Ovary (tissue), 9 donors: ENCODE data around the gene LSM14A. TPM values are rescaled to one million over a fixed set of nuclear protein-coding genes. Genes with fewer than 3 reads are reported as not detected.
A peak's percentile ranks its signal among the peaks of the same experiment; 100 is the strongest.
"Not testable (repeated sequence)": the region's sequence is repeated elsewhere in the genome, so short reads cannot be mapped to it uniquely, and the experiment has no call there.

Source experiments
- DNase-seq, 5 donors: peaks; one replicate each; pipeline ENCODE4 v3.0.0-alpha.2; 2019 to 2020
- H3K27ac ChIP-seq, 2 donors: fragments of 200-600 bp; one replicate each; pipeline versions ENCODE4 v1.5.1 to v1.8.0; 2019 to 2022
- H3K27me3 ChIP-seq: fragments of 200-600 bp; one replicate; pipeline ENCODE4 v1.8.0; 2022
- H3K36me3 ChIP-seq: fragments of 200-600 bp; sonication (generic); one replicate; pipeline ENCODE4 v1.5.1; 2019
- H3K4me1 ChIP-seq: one replicate; pipeline ENCODE4 v1.8.1; 2013; ENCODE audit warnings: mild to moderate bottlenecking, moderate library complexity; ENCODE audit not compliant: insufficient read depth
- H3K4me3 ChIP-seq: fragments of 200-600 bp; sonication (generic); one replicate; pipeline ENCODE4 v1.5.1; 2017
- H3K9me3 ChIP-seq, 2 donors: fragments of 200-600 bp in 1 of 2; sonication (generic) in 1 of 2; one replicate each; pipeline versions ENCODE4 v1.5.1 to v1.8.1; 2013 to 2019; ENCODE audit warnings: mild to moderate bottlenecking in 1 of 2, moderate library complexity in 1 of 2
- CTCF ChIP-seq, 3 donors: fragments of 450-650 bp in 2 of 3; fragments of 200-600 bp in 1 of 3; IDR thresholded peaks; one replicate each; pipeline versions ENCODE4 v1.5.1 to v1.8.0; 2016 to 2022; ENCODE audit warnings: antibody characterized with exemption in 3 of 3, mild to moderate bottlenecking in 1 of 3
- EP300 ChIP-seq: sonication (generic); formaldehyde crosslinking; IDR thresholded peaks from one replicate; pipeline ENCODE4 v1.6.1; 2017; ENCODE audit warnings: antibody characterized with exemption
- POLR2A ChIP-seq: fragments of 450-650 bp; IDR thresholded peaks from one replicate; pipeline ENCODE4 v1.6.1; 2017; ENCODE audit warnings: antibody characterized with exemption, mild to moderate bottlenecking, moderate library complexity
- WGBS, 3 donors: extraction: QIAGEN DNeasy Blood & Tissue Kit in 1 of 3; methylation state at CpG; one replicate each; pipeline versions ENCODE4 v1.1.5 to v1.1.7; 2013 to 2017; 5-methylcytosine and 5-hydroxymethylcytosine counted together
- intact Hi-C, 4 donors: fragments of 100-400 bp; cut with DNase I; formaldehyde crosslinking; loops; one replicate each; pipeline versions ENCODE4 v1.11.0 to v1.15.1; 2022 to 2023
- polyA plus RNA-seq, 2 donors: library from polyadenylated mRNA; stranded (reverse); fragments of 200-250 nt in 1 of 2; fragments of 350-450 nt in 1 of 2; fragmentation: Illumina TruSeq in 1 of 2; extraction: RNeasy Lipid Tissue Mini Kit (QIAGEN cat#74804) in 1 of 2; gene quantifications; one replicate each; pipeline ENCODE4 v1.2.3, GENCODE V29; 2013 to 2014
- total RNA-seq, 7 donors: library from RNA; depleted of rRNA in 2 of 7; stranded (reverse); fragments of >200 nt in 2 of 7; fragmentation: NEBNext Ultra II Directional in 3 of 7; extraction: Animal tissue kit (Norgen Biotek cat#: 25700) in 3 of 7; gene quantifications; one replicate each; pipeline versions ENCODE4 v1.1.0 to v1.2.4, GENCODE V29; 2016 to 2023
- donor health status: DM: no; HTN: no; CAD: no; lungs with moderate emphysema.
- donor health status: DM: no; HTN: no; CAD: no.
- donor health status: Bipolar disorder and iron deficiency.
- donor health status: DM: yes; HTN: yes; CAD: no.
- donor health status: DM: no; HTN: no; CAD: no.
- donor health status: DM: yes; HTN: yes; CAD: no.

LSM14A gene
- total and polyA plus RNA-seq, 9 donors: 85.8 to 130 (median 114) TPM

- 56 to 69% (median 60%) methylated on average over 6 of the region's 6 CpGs for whole genome bisulfite sequencing, 3 donors
- Histone ChIP-seq H3K27ac (no peak overlapping the region), H3K4me3 (no peak overlapping the region), H3K27me3 (no peaks in the 10 kb centered on the region), H3K9me3 (no peaks in the 10 kb centered on the region), H3K36me3 (no peaks in the 10 kb centered on the region), H3K4me1 (no peaks in the 10 kb centered on the region)
- intact Hi-C loops: no loop called here
- TF ChIP-seq CTCF (IDR thresholded peaks at IDR 0.05): no peak
- no peak for TF ChIP-seq EP300
- no peak for TF ChIP-seq POLR2A
- DNase-seq: no peak
Measured at GRCh38 chr19:34128558-34129250, 43.6 kb upstream of the LSM14A start.

DNA sequence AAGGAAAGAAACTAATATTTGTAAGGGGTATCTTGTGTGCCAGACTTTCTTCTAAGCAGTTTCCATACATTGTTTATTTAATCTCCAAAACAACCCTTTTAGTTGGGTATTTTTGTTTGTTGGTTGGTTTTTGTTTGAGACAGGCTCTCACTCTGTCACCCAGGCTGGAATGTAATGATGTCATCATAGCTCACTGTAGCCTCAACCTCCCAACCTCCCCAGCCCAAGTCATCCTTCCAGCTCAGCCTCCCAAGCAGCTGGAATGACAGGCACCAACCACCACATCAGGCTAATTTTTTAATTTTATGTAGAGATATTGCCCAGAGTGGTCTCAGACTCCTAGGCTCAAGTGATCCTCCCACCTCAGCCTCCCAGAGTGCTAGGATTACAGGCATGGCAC is 41.2 kb upstream of the LSM14A start:
- H3K27me3 ChIP-seq: no peaks in the 10 kb centered on the region
- intact Hi-C loops: no loop called here
- DNase-seq: no peak
- no peaks in the 10 kb centered on the region for H3K36me3 ChIP-seq
- TF ChIP-seq EP300: no peak
- no peak for TF ChIP-seq CTCF (IDR thresholded peaks at IDR 0.05)
- no peak for TF ChIP-seq POLR2A
- no peak overlapping the region for H3K4me3 ChIP-seq
- no peaks in the 10 kb centered on the region for H3K4me1 ChIP-seq
- H3K9me3 ChIP-seq: no peaks in the 10 kb centered on the region
- H3K27ac ChIP-seq: no peak overlapping the region

DNA sequence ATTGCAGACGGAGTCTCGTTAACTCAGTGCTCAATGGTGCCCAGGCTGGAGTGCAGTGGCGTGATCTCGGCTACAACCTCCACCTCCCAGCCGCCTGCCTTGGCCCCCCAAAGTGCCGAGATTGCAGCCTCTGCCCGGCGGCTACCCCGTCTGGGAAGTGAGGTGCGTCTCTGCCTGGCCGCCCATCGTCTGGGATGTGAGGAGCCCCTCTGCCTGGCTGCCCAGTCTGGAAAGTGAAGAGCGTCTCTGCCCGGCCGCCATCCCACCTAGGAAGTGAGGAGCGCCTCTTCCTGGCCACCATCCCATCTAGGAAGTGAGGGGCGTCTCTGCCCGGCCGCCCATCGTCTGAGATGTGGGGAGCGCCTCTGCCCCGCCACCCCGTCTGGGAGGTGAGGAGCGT is 40.2 kb upstream of the LSM14A start:
- H3K27me3 ChIP-seq, intact Hi-C loops, H3K27ac ChIP-seq, DNase-seq, H3K36me3 ChIP-seq, H3K4me1 ChIP-seq, H3K4me3 ChIP-seq, H3K9me3 ChIP-seq: not testable (repeated sequence)
- WGBS, 3 donors: 95 to 97% (median 95%) methylated on average over 15 to 22 of the region's 24 CpGs

- H3K27me3 ChIP-seq, H3K36me3 ChIP-seq, intact Hi-C loops, H3K4me1 ChIP-seq, H3K4me3 ChIP-seq, H3K27ac ChIP-seq, H3K9me3 ChIP-seq: not testable (repeated sequence)
- peak in 1 of 5 donors; percentile 21 for DNase-seq
- 81% methylated on average over 22 of the region's 32 CpGs; no CpG with 5 or more reads in 2 of the 3 donors for WGBS, 3 donors
Measured at GRCh38 chr19:34132706-34133105, 39.6 kb upstream of the LSM14A start.

DNA sequence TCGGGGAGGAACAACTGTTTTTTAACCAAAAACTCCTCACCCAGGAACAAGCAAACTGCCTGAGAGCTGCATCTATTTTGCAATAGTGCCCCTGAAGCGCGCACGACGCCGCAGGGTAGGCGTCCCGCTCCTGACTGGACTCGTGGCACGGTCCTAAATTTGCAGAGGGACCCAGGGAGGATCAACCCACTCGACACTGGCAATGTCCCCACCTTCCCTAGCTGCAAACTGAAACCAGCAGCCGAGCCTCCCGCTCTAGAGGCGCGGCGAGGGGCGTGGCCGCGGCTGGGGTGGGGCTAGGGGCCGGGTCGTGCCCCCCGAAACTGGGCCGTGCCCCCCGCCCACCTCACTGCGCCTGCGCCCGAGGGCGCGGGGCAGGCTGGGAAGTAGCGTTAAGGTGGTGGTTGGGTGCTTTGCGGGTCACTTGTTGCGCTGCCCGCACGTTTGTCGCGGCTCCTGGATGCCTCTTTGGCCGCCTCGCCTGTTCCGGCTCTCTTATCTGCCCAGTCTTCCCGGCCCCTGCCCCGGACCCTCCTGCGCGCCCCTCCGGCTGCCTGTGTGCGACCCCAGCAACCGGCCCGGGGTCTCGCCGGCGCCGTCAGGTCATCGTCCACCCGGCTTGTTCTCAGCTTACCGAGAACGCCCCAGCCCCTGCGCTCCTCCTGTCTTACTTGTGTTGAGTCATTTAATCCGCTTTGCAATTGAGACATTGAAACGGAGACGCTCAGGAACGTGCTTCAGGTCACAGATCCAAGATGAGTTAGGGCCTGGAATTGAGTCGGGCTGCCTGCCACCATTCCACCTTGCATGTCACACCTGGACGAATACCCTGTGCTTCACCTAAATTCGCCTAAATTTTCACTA is 37.9 kb upstream of the LSM14A start:
- 0 to 1% (median 1%) methylated on average over 33 to 63 of the region's 63 CpGs for WGBS, 3 donors
- Histone ChIP-seq H3K9me3 (no peaks in the 10 kb centered on the region), H3K27ac (peak overlapping the region; percentile 77 to 87), H3K27me3 (no peaks in the 10 kb centered on the region), H3K4me1 (no peaks in the 10 kb centered on the region), H3K4me3 (peak overlapping the region; percentile 73), H3K36me3 (no peaks in the 10 kb centered on the region)
- no peak for TF ChIP-seq EP300
- TF ChIP-seq CTCF (IDR thresholded peaks at IDR 0.05): no peak
- peak; percentile 37 for TF ChIP-seq POLR2A
- intact Hi-C loops: no loop called here
- DNase-seq: peak; percentile 79 to 92 (median 89)
